ENCODE data around the gene CSK.
"Not testable (repeated sequence)": the region's sequence is repeated elsewhere in the genome, so short reads cannot be mapped to it uniquely, and the experiment has no call there.

Gene CSK

GRCh38 chr15:74781431-74782258, at the start of gene CSK:
Gene CSK (plus strand): TSS chr15:74782080. CDS start chr15:74798298, 16,218 bp downstream.
- FAIRE-seq: peak; percentile 61

GRCh38 chr15:74732846-74733245, 49.0 kb upstream of the CSK start:
- no peak for FAIRE-seq
- no peak for DNase-seq (ENCODE audit: insufficient read length, low spot score)

More at GRCh38 chr15:74781431-74782258, at the start of gene CSK:
- DNase-seq (ENCODE audit: insufficient read length, low spot score): no peak

GRCh38 chr15:74733269-74733668, 48.6 kb upstream of the CSK start:
- DNase-seq (ENCODE audit: insufficient read length, low spot score) (no peak), FAIRE-seq (no peak)

DNA sequence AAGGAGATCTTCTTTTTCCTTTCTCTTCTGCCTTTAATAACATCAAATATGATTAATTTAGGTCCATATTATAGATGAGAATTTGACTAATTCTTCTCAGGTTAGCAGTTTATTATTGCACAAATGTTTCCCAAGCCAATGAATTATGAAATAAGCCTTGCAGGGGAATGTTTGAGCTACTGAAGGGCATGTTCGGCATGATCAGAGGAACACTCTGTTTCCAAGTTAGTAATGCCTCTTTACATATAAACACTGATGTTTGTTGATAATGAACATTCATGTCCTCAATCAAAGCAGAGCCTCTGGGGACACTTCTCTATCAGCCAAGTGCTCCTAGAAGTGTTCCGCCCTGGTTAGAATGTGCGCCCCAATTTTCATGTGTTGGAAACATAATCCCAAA, 46.6 kb upstream of the CSK start:
- DNase-seq (ENCODE audit: insufficient read length, low spot score) (no peak), FAIRE-seq (no peak)

DNA sequence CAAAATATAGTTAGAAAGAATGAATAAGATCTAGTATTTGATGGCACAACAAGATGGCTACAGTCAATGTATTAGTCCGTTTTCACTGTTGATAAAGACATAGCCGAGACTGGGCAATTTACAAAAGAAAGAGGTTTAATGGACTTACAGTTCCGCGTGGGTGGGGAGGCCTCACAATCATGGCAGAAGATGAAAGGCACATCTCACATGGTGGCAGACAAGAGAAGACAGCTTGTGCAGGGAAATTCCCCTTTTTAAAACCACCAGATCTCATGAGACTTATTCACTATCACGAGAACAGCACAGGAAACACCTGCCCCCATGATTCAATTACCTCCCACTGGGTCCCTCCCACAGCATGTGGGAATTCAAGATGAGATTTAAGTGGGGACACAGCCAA, 43.6 kb upstream of the CSK start:
- not testable (repeated sequence) for FAIRE-seq; DNase-seq (ENCODE audit: insufficient read length, low spot score)

GRCh38 chr15:74742422-74742821, 39.5 kb upstream of the CSK start:
- FAIRE-seq (no peak), DNase-seq (ENCODE audit: insufficient read length, low spot score) (no peak)

GRCh38 chr15:74746389-74746788, 35.5 kb upstream of the CSK start:
- FAIRE-seq: no peak

DNA sequence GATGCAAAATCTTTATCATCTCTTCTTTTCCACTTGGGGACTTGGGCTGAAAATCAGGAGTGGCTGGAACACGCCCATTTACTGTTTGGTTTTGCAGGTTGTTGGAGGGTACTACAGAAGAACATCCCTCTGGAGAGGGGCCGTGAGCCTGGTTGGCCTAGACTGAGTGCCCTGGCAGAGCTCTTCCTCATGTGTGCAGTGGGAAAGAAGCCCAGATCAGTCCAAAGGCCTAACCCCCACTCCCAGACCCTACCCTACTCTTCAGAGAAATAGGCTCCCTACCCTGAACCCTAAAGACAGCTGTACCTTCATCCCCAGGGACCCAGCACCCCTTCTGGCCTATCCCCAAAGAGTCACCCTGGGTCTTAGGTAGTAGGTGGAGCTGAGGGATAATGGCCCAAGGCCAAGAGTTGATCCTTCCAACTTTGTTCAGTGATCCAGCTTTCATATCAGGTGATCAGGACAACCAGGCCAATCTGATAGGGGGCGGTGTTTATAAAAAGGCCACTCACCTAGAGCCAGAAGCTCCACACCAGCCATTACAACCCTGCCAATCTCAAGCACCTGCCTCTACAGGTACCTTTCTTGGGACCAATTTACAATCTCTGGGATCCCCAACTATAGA, 33.4 kb upstream of the CSK start, which contains the start of gene CYP1A2:
TSS of gene CYP1A2 (plus strand) at position 524 of the 625 bp plus-strand sequence. CDS start 894 bp downstream, outside the sequence.
- no peak for DNase-seq (ENCODE audit: insufficient read length, low spot score)
- FAIRE-seq: no peak

More at GRCh38 chr15:74746389-74746788, 35.5 kb upstream of the CSK start:
- DNase-seq (ENCODE audit: insufficient read length, low spot score): no peak

GRCh38 chr15:74749832-74750231, 32.0 kb upstream of the CSK start:
- no peak for DNase-seq (ENCODE audit: insufficient read length, low spot score)
- FAIRE-seq: no peak

GRCh38 chr15:74750751-74751150, 31.1 kb upstream of the CSK start:
- no peak for DNase-seq (ENCODE audit: insufficient read length, low spot score)
- no peak for FAIRE-seq

- FAIRE-seq: no peak
Measured at GRCh38 chr15:74752011-74752410, 29.9 kb upstream of the CSK start.

GRCh38 chr15:74752531-74752930, 29.3 kb upstream of the CSK start:
- FAIRE-seq (no peak), DNase-seq (ENCODE audit: insufficient read length, low spot score) (no peak)

More at GRCh38 chr15:74752011-74752410, 29.9 kb upstream of the CSK start:
- no peak for DNase-seq (ENCODE audit: insufficient read length, low spot score)

DNA sequence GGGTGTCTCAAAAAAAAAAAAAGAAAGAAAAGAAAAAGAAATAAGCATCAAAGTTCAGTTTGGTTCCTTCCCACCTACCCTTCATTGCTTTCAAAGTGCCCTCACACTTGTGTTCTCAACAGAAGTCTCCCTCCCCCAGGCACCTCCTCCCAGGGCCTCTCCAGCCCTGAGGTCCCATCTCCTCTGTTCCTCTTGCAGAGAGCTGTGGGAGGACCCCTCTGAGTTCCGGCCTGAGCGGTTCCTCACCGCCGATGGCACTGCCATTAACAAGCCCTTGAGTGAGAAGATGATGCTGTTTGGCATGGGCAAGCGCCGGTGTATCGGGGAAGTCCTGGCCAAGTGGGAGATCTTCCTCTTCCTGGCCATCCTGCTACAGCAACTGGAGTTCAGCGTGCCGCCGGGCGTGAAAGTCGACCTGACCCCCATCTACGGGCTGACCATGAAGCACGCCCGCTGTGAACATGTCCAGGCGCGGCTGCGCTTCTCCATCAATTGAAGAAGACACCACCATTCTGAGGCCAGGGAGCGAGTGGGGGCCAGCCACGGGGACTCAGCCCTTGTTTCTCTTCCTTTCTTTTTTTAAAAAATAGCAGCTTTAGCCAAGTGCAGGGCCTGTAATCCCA, 27.2 kb upstream of the CSK start:
- no peak for DNase-seq (ENCODE audit: insufficient read length, low spot score)
- FAIRE-seq: no peak

- FAIRE-seq (no peak), DNase-seq (ENCODE audit: insufficient read length, low spot score) (no peak)
Measured at GRCh38 chr15:74758736-74759135, 23.1 kb upstream of the CSK start.

DNA sequence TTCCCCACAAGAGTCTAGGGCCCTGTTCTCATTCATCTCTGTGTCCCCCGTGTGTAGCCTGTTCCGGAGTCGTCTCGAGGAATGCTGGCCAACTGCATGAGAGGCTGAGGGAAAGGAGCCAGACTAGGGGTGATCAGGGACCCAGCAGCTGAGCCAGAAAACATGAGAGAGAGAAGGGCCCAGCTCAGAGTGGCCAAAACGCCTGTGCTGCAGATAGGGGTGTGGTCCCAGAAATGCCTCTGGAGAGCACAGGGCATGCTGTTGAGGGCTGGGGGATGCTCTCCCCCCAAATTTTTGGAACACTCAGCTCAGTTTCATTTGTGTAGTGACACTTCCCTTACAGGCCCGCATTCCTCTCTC, 19.1 kb upstream of the CSK start:
- DNase-seq (ENCODE audit: insufficient read length, low spot score) (no peak), FAIRE-seq (no peak)

DNA sequence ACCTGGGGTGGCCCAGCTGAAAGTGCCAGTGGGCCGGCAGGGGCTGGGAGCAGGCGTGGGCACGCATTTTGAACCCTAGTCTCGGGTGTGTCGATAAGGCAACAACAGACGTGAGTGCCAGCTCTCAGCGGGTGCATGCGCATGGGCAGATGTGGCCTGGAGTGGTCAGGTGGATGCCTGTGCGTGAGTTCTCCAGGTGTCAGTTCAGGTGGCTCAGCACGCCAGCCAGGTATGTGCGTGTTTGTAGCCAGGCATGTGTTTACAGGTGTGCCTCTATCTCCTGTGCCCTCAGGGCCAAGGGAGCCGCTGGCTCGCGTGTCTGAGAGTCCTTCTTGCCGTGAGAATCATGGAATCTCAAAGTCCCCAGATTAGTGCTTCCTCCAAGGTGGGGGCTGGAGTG, 18.5 kb upstream of the CSK start:
- FAIRE-seq (no peak), DNase-seq (ENCODE audit: insufficient read length, low spot score) (no peak)

DNA sequence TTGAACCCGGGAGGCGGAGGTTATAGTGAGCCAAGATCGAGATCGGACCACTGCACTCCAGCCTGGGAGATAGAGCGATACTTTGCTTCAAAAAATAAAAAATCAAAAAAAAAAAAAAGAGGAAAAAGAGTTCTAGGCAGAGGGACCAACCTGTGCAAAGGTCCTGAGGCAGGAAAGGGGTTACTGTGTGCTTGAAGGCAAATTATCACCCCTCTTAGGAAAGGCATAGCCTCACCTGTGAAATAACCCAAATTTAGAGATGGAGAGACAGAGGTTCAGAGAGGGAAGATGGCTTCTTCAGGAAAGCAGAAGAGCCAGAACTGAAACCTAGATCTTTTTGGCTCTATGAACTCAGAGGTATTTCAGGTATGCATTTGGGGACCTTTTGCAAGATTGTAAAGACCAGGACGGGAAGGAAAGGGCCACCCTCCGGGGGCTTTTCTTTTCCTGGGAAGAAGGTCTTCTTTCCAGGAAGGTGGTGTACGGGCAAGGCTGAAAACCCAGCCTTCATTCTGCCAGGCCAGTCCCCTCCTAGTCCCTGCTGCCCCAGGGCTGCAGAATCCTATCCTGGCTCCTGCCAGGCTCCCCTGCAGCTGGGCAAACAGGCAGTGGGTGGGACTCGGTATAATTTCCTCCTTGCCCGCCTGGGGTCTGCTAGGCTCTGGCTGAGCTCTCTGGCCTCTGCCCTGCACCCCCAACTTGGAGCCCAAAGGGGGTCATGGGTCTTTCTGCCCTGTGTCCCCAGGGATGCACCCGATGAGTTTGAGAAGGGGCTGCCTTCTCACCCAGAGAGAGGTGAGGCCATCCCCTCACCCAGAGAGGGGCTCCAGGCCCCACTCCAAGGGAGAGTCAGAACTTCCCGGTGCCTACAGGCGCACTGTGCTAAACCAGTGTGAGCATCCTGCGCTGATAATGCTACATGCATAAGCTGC, 14.4 kb upstream of the CSK start:
- FAIRE-seq (no peak), DNase-seq (ENCODE audit: insufficient read length, low spot score) (no peak)

DNA sequence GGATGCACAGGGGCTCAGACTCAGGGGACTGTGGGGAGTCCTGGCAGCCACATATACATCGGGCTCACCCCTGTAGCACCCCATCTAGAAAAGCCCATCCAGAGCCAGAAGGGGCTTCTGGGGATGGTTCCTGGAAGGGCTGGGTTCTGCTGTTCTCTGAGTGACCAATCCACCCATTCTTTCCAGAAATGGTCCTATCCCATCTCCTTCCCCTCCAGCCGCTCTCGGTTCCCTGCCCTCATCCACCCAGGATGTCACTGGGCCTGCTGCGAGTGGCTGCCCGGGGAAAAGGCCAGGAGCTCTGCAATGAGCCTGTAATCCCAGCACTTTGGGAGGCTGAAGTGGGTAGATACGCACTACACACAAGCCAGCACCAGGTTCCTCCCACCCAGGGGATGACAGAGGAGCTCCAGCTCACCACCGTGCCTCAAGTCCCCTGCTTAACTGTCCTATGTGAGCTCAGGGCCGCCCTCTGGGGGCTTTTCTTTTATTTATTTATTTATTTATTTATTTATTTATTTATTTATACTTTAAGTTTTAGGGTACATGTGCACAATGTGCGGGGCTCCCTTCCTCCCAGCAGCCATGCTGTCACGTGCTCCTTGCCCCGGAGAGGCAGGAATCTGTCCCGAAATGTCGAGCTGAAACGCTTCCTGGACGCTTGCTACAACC, 13.6 kb upstream of the CSK start:
- FAIRE-seq (no peak), DNase-seq (ENCODE audit: insufficient read length, low spot score) (no peak)

DNA sequence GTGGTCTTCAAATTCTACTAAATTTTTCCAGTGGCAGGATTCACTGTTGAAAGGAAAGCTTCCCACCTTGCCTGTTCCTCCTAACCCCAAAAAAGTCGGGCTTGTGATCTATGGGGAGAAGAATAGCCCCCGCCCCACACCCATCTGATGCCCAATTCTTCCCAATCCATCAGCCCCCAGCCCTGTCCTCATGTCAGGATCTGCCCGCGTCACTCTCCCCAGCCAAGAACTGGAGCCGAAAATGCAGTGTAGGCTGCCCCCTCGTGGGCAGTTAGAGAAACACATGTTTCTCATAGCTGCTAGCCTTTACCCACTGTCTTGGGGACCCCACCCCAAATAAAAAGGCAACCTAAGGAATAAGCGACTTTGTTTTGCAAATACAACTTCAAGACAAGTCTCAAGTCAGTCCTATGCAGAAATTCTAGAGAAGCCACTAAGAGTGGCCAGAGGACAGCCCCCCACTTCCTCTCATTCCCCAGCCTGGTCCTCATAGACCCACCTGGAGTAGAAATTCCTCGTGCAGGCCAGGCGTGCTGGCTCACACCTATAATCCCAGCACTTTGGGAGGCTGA, 13.0 kb upstream of the CSK start:
- DNase-seq (ENCODE audit: insufficient read length, low spot score) (peak; percentile 74), FAIRE-seq (peak; percentile 90)
